ENCODE data around the gene YIPF6. TPM values are rescaled to one million over a fixed set of nuclear protein-coding genes. Genes with fewer than 3 reads are reported as not detected.

The YIPF6 gene
- total RNA-seq, 1 experiment from 2014 or later = 55.5 TPM

DNA sequence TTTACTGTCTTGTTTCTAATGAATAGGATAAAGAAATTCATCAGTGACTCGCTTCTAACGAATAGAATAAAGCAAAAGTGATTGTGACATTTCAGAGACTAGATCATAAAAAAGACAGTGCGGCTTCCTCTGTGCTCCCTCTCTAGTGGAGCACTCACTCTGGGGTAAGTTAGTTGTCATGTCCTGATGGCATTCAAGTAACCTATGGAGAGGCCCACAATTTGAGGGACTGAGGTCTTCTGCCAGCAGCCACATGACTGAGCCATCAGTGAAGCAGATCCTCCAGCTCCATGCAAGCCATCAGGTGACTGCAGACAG is 72.4 kb downstream of the YIPF6 start:
- in situ Hi-C loops (cut with HindIII; ENCODE audit: low pct_unique_long_range_greater_than_20kb, low sequenced_read_pairs) = no loop called here
- DNase-seq (ENCODE audit: low read depth, low spot score) = no peak

DNA sequence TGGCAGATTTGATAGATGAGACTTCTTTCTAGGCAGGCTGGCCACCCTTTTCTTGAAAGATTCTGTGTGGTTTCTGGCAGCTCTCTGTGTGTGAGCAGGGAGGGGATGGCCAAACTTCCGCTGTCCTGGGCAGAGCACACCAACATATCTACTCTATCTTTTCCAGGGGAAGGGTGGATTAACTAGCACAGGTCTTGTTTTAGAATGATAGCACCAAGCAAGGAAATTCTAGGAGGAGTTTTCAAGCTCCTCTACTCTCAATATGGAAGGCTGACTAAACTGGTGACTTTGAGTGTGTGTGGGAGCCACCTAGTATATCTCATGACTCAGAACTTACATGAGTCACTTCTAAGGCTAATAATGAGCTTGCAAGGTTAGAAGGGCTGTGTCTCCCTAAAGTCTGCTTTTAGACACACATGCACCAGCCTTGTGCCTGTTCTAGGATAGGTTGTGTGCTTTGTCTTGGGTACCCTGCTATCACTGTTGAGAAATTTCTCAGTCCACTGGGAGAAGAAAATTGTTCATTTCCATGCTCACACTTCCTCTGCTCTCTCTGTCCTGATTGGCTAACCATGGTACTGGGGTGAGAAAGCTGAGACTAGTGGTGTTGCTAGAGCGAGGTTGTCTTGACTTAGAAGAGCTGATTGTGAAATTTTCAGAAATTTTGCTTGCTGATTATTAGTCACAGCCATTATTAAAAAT is 72.9 kb downstream of the YIPF6 start:
- DNase-seq (ENCODE audit: low read depth, low spot score) = peak; percentile 10
- in situ Hi-C loops (cut with HindIII; ENCODE audit: low pct_unique_long_range_greater_than_20kb, low sequenced_read_pairs) = no loop called here

DNA sequence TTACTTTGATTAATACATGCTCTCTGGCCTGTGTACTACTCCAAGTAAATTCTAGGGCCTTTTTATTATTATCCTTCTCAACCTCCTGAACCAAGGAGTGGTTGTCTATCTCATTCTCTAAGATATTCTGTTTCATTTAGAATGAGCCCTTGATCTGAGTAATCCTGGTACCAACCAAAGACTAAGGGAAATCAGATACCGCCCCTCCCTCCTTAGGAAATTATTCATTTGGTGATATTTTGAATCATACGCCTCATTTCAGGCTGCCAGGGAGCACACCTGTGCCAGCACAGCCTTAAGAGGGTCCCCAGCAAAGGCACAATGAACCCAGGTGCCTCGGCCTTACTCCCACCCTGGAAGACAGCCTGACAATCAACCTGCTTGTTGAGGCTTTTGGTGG is 75.4 kb downstream of the YIPF6 start:
- no peak for DNase-seq (ENCODE audit: low read depth, low spot score)
- in situ Hi-C loops (cut with HindIII; ENCODE audit: low pct_unique_long_range_greater_than_20kb, low sequenced_read_pairs) = no loop called here

DNA sequence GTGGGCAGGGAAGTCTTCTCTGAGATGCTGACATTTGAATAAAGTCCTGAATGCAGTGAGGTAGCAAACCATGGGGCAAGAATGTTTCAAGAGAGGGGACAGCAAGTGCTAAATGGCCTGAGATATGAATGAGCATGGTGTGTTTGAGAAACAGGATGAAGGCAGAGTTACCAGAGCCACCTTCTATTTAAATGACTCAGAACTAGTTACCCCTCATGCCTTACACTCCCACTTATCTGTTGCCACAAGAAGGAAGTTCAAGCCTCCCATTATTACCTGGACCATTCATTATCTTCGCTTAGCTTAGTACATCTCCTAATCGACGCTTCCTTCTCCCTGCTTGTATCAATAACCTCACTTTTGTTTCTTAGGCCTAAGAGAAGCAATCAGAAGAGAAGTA is 81.0 kb downstream of the YIPF6 start:
- in situ Hi-C loops (cut with HindIII; ENCODE audit: low pct_unique_long_range_greater_than_20kb, low sequenced_read_pairs) = no loop called here
- DNase-seq (ENCODE audit: low read depth, low spot score) = no peak

DNA sequence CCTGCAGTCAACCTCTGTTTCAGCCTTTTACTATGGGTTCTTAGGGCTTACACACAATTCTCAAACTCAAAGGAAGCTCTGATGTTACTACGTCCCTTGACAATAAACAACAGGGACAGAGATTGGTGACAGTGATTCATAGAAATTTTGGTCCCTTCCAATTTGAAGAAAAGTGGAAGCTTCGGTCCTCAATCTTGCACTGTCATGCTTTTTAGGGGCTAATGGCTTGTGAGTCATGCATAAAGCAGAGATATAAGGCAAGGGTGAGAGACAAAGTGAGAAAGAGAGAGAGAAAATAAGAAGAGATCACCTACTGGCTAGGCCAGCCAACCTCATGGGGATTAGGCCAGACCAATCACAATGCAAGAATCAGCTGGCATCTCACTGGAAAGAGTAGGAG is 85.4 kb downstream of the YIPF6 start:
- in situ Hi-C loops (cut with HindIII; ENCODE audit: low pct_unique_long_range_greater_than_20kb, low sequenced_read_pairs) = no loop called here
- no peak for DNase-seq (ENCODE audit: low read depth, low spot score)

Small RNA genes lying within 50 kb of the gene (small RNA-seq; reads per million reads assigned to genes)
- gene RNU6-245P = 0 reads per million in 2 experiments

Other genes starting within 250 kb of the YIPF6 start
- gene OPHN1, start 65.6 kb upstream of the YIPF6 start, total RNA-seq (2014; rRNA removed; shearing (Covaris generic)) = 70.2 and 72.0 TPM in 2 replicates
- 0.34 and 0.48 TPM in 2 replicates for gene STARD8, start 148.6 kb downstream of the YIPF6 start, total RNA-seq (2014; rRNA removed; shearing (Covaris generic))

All from SK-MEL-5 (cell line).